Brain pericyte (primary cell): ENCODE results near the gene AFF4.
"Not testable (repeated sequence)": the region's sequence is repeated elsewhere in the genome, so short reads cannot be mapped to it uniquely, and the experiment has no call there.

Experiments used
- DNase-seq: peaks from one replicate; pipeline ENCODE4 v3.0.0-alpha.2; 2012; ENCODE audit warnings: low read depth, low spot score

Gene AFF4

GRCh38 chr5:132953710-132954109 is 9.7 kb downstream of the AFF4 start:
- DNase-seq = no peak

- DNase-seq = no peak
Observed at GRCh38 chr5:132952829-132953228, 10.6 kb downstream of the AFF4 start.

- no peak for DNase-seq
Observed at GRCh38 chr5:132951897-132952296, 11.5 kb downstream of the AFF4 start.

GRCh38 chr5:132949136-132949535 is 14.3 kb downstream of the AFF4 start:
- no peak for DNase-seq

GRCh38 chr5:132947671-132948070 is 15.8 kb downstream of the AFF4 start:
- no peak for DNase-seq

GRCh38 chr5:132945315-132945714 is 18.1 kb downstream of the AFF4 start:
- not testable (repeated sequence) for DNase-seq

- DNase-seq = no peak
Observed at GRCh38 chr5:132943362-132944022, 19.9 kb downstream of the AFF4 start.

GRCh38 chr5:132941331-132941730 is 22.1 kb downstream of the AFF4 start:
- DNase-seq = no peak

GRCh38 chr5:132928062-132928407 is 35.4 kb downstream of the AFF4 start:
- DNase-seq = no peak

- no peak for DNase-seq
Observed at GRCh38 chr5:132927355-132928061, 35.9 kb downstream of the AFF4 start.

GRCh38 chr5:132926437-132926836 is 37.0 kb downstream of the AFF4 start:
- no peak for DNase-seq

- no peak for DNase-seq
Observed at GRCh38 chr5:132916086-132916485, 47.3 kb downstream of the AFF4 start.

GRCh38 chr5:132915681-132916080 is 47.8 kb downstream of the AFF4 start:
- no peak for DNase-seq

GRCh38 chr5:132909702-132910101 is 53.7 kb downstream of the AFF4 start:
- DNase-seq = no peak

GRCh38 chr5:132907161-132907560 is 56.3 kb downstream of the AFF4 start:
- no peak for DNase-seq

GRCh38 chr5:132905938-132906337 is 57.5 kb downstream of the AFF4 start:
- no peak for DNase-seq

GRCh38 chr5:132901730-132902129 is 61.7 kb downstream of the AFF4 start:
- DNase-seq = no peak

GRCh38 chr5:132901036-132901435 is 62.4 kb downstream of the AFF4 start:
- no peak for DNase-seq

- DNase-seq = no peak
Observed at GRCh38 chr5:132898094-132898493, 65.3 kb downstream of the AFF4 start.

- DNase-seq = no peak
Observed at GRCh38 chr5:132896685-132897084, 66.7 kb downstream of the AFF4 start.

GRCh38 chr5:132895719-132896305 is 67.6 kb downstream of the AFF4 start:
- no peak for DNase-seq

GRCh38 chr5:132890817-132891216 is 72.6 kb downstream of the AFF4 start:
- DNase-seq = no peak

GRCh38 chr5:132889501-132889900 is 73.9 kb downstream of the AFF4 start:
- no peak for DNase-seq
